Embryonic facial prominence (tissue), 1 donor: ENCODE data around the gene ATAD5.

ENCODE experiments used
- DNase-seq: peaks from one replicate; pipeline ENCODE4 v3.0.0-alpha.2; 2016; ENCODE audit errors: extremely low spot score

ATAD5 gene

DNA sequence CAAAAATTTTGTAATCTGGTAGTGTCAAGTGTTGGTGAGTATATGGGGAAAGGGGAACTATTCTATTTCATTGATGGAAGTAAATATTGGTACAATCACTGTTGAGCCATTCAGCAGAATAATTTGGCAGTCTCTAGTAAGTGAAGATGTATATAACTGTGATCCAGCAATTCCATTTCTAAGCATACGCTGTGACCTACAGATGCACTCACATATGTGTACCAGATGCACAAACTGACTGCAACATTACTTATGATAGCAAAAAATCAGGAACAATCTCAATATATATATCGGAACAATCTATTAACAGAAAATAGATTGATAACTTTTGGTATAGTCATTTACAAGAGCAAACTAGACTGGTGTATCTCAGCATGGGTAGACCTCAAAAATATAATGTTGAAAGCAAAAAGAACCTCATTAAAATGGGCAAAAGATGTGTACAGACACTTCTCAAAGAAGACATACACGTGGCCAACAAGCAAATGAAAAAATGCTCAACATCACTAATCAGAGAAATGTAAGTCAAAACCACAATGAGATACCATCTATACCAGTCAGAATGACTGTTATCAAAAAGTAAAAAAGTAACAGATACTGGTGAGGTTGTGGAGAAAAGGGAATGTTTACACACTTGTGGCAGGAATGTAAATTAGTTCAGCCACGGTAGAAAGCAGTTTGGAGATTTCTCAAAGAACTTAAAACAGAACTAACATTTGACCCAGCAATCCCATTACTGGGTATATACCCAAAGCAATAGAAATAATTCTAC, 110.7 kb downstream of the ATAD5 start:
- DNase-seq, result no peak
